ENCODE data around the gene ZNF710. TPM values are rescaled to one million over a fixed set of nuclear protein-coding genes. Genes with fewer than 3 reads are reported as not detected.

The ZNF710 gene
- total and polyA plus RNA-seq, 2 of the 8 experiments (the other 6 are each of a cell fraction or from before 2014, with no cell fraction given) = 10.5 to 24.0 TPM

DNA sequence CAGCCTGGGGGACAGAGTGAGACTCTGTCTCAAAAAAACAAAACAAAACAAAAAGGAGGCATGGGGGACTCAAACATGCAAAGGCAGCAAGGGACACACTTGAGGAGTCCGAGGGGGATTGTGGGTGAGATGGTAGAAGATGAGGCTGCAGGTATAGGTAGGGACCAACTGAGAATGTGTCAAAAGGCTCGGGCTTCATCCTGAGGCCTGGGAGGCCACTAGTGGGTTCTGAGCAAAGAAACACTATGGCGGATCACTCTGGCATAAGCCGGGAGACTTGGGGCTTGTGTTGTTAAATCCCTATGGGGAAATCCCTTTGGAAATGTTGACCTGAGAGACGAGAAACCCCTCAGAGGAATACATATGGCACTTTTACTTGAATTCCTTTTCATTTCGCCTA lies 21.2 kb downstream of the ZNF710 start (continued):
- TF ChIP-seq, protein P1, sequence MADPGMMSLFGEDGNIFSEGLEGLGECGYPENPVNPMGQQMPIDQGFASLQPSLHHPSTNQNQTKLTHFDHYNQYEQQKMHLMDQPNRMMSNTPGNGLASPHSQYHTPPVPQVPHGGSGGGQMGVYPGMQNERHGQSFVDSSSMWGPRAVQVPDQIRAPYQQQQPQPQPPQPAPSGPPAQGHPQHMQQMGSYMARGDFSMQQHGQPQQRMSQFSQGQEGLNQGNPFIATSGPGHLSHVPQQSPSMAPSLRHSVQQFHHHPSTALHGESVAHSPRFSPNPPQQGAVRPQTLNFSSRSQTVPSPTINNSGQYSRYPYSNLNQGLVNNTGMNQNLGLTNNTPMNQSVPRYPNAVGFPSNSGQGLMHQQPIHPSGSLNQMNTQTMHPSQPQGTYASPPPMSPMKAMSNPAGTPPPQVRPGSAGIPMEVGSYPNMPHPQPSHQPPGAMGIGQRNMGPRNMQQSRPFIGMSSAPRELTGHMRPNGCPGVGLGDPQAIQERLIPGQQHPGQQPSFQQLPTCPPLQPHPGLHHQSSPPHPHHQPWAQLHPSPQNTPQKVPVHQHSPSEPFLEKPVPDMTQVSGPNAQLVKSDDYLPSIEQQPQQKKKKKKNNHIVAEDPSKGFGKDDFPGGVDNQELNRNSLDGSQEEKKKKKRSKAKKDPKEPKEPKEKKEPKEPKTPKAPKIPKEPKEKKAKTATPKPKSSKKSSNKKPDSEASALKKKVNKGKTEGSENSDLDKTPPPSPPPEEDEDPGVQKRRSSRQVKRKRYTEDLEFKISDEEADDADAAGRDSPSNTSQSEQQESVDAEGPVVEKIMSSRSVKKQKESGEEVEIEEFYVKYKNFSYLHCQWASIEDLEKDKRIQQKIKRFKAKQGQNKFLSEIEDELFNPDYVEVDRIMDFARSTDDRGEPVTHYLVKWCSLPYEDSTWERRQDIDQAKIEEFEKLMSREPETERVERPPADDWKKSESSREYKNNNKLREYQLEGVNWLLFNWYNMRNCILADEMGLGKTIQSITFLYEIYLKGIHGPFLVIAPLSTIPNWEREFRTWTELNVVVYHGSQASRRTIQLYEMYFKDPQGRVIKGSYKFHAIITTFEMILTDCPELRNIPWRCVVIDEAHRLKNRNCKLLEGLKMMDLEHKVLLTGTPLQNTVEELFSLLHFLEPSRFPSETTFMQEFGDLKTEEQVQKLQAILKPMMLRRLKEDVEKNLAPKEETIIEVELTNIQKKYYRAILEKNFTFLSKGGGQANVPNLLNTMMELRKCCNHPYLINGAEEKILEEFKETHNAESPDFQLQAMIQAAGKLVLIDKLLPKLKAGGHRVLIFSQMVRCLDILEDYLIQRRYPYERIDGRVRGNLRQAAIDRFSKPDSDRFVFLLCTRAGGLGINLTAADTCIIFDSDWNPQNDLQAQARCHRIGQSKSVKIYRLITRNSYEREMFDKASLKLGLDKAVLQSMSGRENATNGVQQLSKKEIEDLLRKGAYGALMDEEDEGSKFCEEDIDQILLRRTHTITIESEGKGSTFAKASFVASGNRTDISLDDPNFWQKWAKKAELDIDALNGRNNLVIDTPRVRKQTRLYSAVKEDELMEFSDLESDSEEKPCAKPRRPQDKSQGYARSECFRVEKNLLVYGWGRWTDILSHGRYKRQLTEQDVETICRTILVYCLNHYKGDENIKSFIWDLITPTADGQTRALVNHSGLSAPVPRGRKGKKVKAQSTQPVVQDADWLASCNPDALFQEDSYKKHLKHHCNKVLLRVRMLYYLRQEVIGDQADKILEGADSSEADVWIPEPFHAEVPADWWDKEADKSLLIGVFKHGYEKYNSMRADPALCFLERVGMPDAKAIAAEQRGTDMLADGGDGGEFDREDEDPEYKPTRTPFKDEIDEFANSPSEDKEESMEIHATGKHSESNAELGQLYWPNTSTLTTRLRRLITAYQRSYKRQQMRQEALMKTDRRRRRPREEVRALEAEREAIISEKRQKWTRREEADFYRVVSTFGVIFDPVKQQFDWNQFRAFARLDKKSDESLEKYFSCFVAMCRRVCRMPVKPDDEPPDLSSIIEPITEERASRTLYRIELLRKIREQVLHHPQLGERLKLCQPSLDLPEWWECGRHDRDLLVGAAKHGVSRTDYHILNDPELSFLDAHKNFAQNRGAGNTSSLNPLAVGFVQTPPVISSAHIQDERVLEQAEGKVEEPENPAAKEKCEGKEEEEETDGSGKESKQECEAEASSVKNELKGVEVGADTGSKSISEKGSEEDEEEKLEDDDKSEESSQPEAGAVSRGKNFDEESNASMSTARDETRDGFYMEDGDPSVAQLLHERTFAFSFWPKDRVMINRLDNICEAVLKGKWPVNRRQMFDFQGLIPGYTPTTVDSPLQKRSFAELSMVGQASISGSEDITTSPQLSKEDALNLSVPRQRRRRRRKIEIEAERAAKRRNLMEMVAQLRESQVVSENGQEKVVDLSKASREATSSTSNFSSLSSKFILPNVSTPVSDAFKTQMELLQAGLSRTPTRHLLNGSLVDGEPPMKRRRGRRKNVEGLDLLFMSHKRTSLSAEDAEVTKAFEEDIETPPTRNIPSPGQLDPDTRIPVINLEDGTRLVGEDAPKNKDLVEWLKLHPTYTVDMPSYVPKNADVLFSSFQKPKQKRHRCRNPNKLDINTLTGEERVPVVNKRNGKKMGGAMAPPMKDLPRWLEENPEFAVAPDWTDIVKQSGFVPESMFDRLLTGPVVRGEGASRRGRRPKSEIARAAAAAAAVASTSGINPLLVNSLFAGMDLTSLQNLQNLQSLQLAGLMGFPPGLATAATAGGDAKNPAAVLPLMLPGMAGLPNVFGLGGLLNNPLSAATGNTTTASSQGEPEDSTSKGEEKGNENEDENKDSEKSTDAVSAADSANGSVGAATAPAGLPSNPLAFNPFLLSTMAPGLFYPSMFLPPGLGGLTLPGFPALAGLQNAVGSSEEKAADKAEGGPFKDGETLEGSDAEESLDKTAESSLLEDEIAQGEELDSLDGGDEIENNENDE (IDR thresholded peaks at IDR 0.05; ENCODE audit: insufficient replicate concordance, low read length) = no peak
- no peak for TF ChIP-seq SUZ12 (IDR thresholded peaks at IDR 0.05; ENCODE audit: low read length)
- TF ChIP-seq KDM1A (IDR thresholded peaks at IDR 0.05; ENCODE audit: borderline replicate concordance, low read length) = no peak
- TF ChIP-seq, protein P2, sequence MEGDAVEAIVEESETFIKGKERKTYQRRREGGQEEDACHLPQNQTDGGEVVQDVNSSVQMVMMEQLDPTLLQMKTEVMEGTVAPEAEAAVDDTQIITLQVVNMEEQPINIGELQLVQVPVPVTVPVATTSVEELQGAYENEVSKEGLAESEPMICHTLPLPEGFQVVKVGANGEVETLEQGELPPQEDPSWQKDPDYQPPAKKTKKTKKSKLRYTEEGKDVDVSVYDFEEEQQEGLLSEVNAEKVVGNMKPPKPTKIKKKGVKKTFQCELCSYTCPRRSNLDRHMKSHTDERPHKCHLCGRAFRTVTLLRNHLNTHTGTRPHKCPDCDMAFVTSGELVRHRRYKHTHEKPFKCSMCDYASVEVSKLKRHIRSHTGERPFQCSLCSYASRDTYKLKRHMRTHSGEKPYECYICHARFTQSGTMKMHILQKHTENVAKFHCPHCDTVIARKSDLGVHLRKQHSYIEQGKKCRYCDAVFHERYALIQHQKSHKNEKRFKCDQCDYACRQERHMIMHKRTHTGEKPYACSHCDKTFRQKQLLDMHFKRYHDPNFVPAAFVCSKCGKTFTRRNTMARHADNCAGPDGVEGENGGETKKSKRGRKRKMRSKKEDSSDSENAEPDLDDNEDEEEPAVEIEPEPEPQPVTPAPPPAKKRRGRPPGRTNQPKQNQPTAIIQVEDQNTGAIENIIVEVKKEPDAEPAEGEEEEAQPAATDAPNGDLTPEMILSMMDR (IDR thresholded peaks at IDR 0.05; ENCODE audit: control extremely low read depth in 1 of 3, insufficient read depth in 1 of 3, low read depth in 1 of 3, low read length in 3 of 3) = no peak
- TF ChIP-seq USF2 (IDR thresholded peaks at IDR 0.05; ENCODE audit: low read length) = no peak
- TF ChIP-seq CREB1 (IDR thresholded peaks at IDR 0.05) = no peak
- TF ChIP-seq, protein P3, sequence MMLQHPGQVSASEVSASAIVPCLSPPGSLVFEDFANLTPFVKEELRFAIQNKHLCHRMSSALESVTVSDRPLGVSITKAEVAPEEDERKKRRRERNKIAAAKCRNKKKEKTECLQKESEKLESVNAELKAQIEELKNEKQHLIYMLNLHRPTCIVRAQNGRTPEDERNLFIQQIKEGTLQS (IDR thresholded peaks at IDR 0.05; ENCODE audit: insufficient read depth, low read depth, low read length) = no peak

All from H1 (cell line).